ENCODE data around the gene WNT10A.

Gene WNT10A

GRCh38 chr2:218850796-218851195 is 29.9 kb upstream of the WNT10A start:
- Histone ChIP-seq H3K79me1 (ENCODE audit: low read length) (peaks cover 9% of the 10 kb centered on the region), H3K23ac (ENCODE audit: low read length) (no peak overlapping the region), H3K14ac (ENCODE audit: low read length) (no peak overlapping the region), H3K4me2 (ENCODE audit: low read length) (no peak overlapping the region), H2AK5ac (ENCODE audit: low read length) (no peak overlapping the region), H2BK120ac (ENCODE audit: insufficient read depth, low read length, poor library complexity) (no peak overlapping the region), H3K27me3 (ENCODE audit: insufficient read depth, low read length) (no peaks in the 10 kb centered on the region), H3K9ac (ENCODE audit: low read length) (no peak overlapping the region), H3K36me3 (ENCODE audit: control insufficient read depth in 1 of 2, insufficient read depth in 2 of 2, low read length in 2 of 2) (no peaks in the 10 kb centered on the region), H4K91ac (ENCODE audit: low read depth, low read length) (no peak overlapping the region), H3K4ac (ENCODE audit: low read depth, low read length) (no peak overlapping the region), H3K4me3 (ENCODE audit: low read depth, low read length) (no peak overlapping the region), H4K12ac (ENCODE audit: low read depth, low read length) (no peak overlapping the region), H3K79me2 (ENCODE audit: control insufficient read depth, insufficient read depth, low read length, poor library complexity) (no peaks in the 10 kb centered on the region), H3K4me1 (ENCODE audit: control insufficient read depth in 1 of 2, insufficient read depth in 2 of 2, low read length in 2 of 2) (peaks cover 21 to 23% of the 10 kb centered on the region in 2 experiments), H4K8ac (ENCODE audit: low read depth, low read length) (no peak overlapping the region), H3K18ac (ENCODE audit: low read length) (no peak overlapping the region), H2BK12ac (ENCODE audit: low read length) (no peak overlapping the region), H2BK5ac (ENCODE audit: low read depth, low read length, poor library complexity) (no peak overlapping the region), H3K9me3 (ENCODE audit: insufficient read depth, low read depth, low read length) (no peaks in the 10 kb centered on the region), H3K27ac (ENCODE audit: low read depth, low read length) (no peak overlapping the region), H2AFZ (ENCODE audit: insufficient read depth, low read length, poor library complexity) (no peak overlapping the region)
- no peak for DNase-seq
- WGBS (ENCODE audit: extremely low coverage, insufficient coverage, insufficient read length) = no CpG with 5 or more reads among the region's 2 CpGs

- Histone ChIP-seq H3K79me2 (ENCODE audit: control insufficient read depth, insufficient read depth, low read length, poor library complexity) (no peaks in the 10 kb centered on the region), H3K27ac (ENCODE audit: low read depth, low read length) (no peak overlapping the region), H2AFZ (ENCODE audit: insufficient read depth, low read length, poor library complexity) (no peak overlapping the region), H3K9ac (ENCODE audit: low read length) (no peak overlapping the region), H2BK12ac (ENCODE audit: low read length) (no peak overlapping the region), H4K12ac (ENCODE audit: low read depth, low read length) (no peak overlapping the region), H3K27me3 (ENCODE audit: insufficient read depth, low read length) (no peaks in the 10 kb centered on the region), H4K91ac (ENCODE audit: low read depth, low read length) (no peak overlapping the region), H3K4ac (ENCODE audit: low read depth, low read length) (no peak overlapping the region), H3K36me3 (ENCODE audit: control insufficient read depth in 1 of 2, insufficient read depth in 2 of 2, low read length in 2 of 2) (no peaks in the 10 kb centered on the region), H4K8ac (ENCODE audit: low read depth, low read length) (no peak overlapping the region), H3K4me2 (ENCODE audit: low read length) (no peak overlapping the region), H2AK5ac (ENCODE audit: low read length) (no peak overlapping the region), H3K14ac (ENCODE audit: low read length) (no peak overlapping the region), H3K4me1 (ENCODE audit: control insufficient read depth in 1 of 2, insufficient read depth in 2 of 2, low read length in 2 of 2) (peaks cover 25 to 28% of the 10 kb centered on the region in 2 experiments), H3K23ac (ENCODE audit: low read length) (no peak overlapping the region), H3K4me3 (ENCODE audit: low read depth, low read length) (no peak overlapping the region), H2BK120ac (ENCODE audit: insufficient read depth, low read length, poor library complexity) (no peak overlapping the region), H3K18ac (ENCODE audit: low read length) (no peak overlapping the region), H3K9me3 (ENCODE audit: insufficient read depth, low read depth, low read length) (no peaks in the 10 kb centered on the region), H3K79me1 (ENCODE audit: low read length) (peaks cover 12% of the 10 kb centered on the region), H2BK5ac (ENCODE audit: low read depth, low read length, poor library complexity) (no peak overlapping the region)
- DNase-seq = no peak
- no CpG with 5 or more reads among the region's 3 CpGs for WGBS (ENCODE audit: extremely low coverage, insufficient coverage, insufficient read length)
Measured at GRCh38 chr2:218851286-218851685, 29.4 kb upstream of the WNT10A start.

- Histone ChIP-seq H4K8ac (ENCODE audit: low read depth, low read length) (no peak overlapping the region), H4K12ac (ENCODE audit: low read depth, low read length) (no peak overlapping the region), H3K4me3 (ENCODE audit: low read depth, low read length) (no peak overlapping the region), H3K79me1 (ENCODE audit: low read length) (peaks cover 12% of the 10 kb centered on the region), H3K36me3 (ENCODE audit: control insufficient read depth in 1 of 2, insufficient read depth in 2 of 2, low read length in 2 of 2) (no peaks in the 10 kb centered on the region), H3K9me3 (ENCODE audit: insufficient read depth, low read depth, low read length) (no peaks in the 10 kb centered on the region), H2AK5ac (ENCODE audit: low read length) (no peak overlapping the region), H3K27ac (ENCODE audit: low read depth, low read length) (peak overlapping the region; percentile 12), H3K4me1 (ENCODE audit: control insufficient read depth in 1 of 2, insufficient read depth in 2 of 2, low read length in 2 of 2) (peaks cover 41 to 45% of the 10 kb centered on the region in 2 experiments), H2BK120ac (ENCODE audit: insufficient read depth, low read length, poor library complexity) (peak overlapping the region; percentile 55), H2BK12ac (ENCODE audit: low read length) (peak overlapping the region; percentile 9), H3K27me3 (ENCODE audit: insufficient read depth, low read length) (no peaks in the 10 kb centered on the region), H3K9ac (ENCODE audit: low read length) (no peak overlapping the region), H3K4me2 (ENCODE audit: low read length) (peak overlapping the region; percentile 32), H3K18ac (ENCODE audit: low read length) (no peak overlapping the region), H4K91ac (ENCODE audit: low read depth, low read length) (peak overlapping the region; percentile 75), H3K23ac (ENCODE audit: low read length) (no peak overlapping the region), H2AFZ (ENCODE audit: insufficient read depth, low read length, poor library complexity) (no peak overlapping the region), H3K14ac (ENCODE audit: low read length) (peak overlapping the region; percentile 54), H2BK5ac (ENCODE audit: low read depth, low read length, poor library complexity) (no peak overlapping the region), H3K4ac (ENCODE audit: low read depth, low read length) (no peak overlapping the region), H3K79me2 (ENCODE audit: control insufficient read depth, insufficient read depth, low read length, poor library complexity) (no peaks in the 10 kb centered on the region)
- peak; percentile 37 to 71 for DNase-seq
- no CpG with 5 or more reads among the region's 16 CpGs for WGBS (ENCODE audit: extremely low coverage, insufficient coverage, insufficient read length)
Measured at GRCh38 chr2:218852911-218853667, 27.6 kb upstream of the WNT10A start.

- Histone ChIP-seq H3K4me1 (ENCODE audit: control insufficient read depth in 1 of 2, insufficient read depth in 2 of 2, low read length in 2 of 2) (peaks cover 48 to 52% of the 10 kb centered on the region in 2 experiments), H3K4ac (ENCODE audit: low read depth, low read length) (no peak overlapping the region), H2AFZ (ENCODE audit: insufficient read depth, low read length, poor library complexity) (no peak overlapping the region), H3K79me1 (ENCODE audit: low read length) (peaks cover 12% of the 10 kb centered on the region), H3K79me2 (ENCODE audit: control insufficient read depth, insufficient read depth, low read length, poor library complexity) (no peaks in the 10 kb centered on the region), H3K18ac (ENCODE audit: low read length) (peak overlapping the region; percentile 20), H4K8ac (ENCODE audit: low read depth, low read length) (no peak overlapping the region), H3K36me3 (ENCODE audit: control insufficient read depth in 1 of 2, insufficient read depth in 2 of 2, low read length in 2 of 2) (no peaks in the 10 kb centered on the region), H2AK5ac (ENCODE audit: low read length) (no peak overlapping the region), H2BK12ac (ENCODE audit: low read length) (no peak overlapping the region), H3K27me3 (ENCODE audit: insufficient read depth, low read length) (no peaks in the 10 kb centered on the region), H3K27ac (ENCODE audit: low read depth, low read length) (no peak overlapping the region), H4K12ac (ENCODE audit: low read depth, low read length) (no peak overlapping the region), H3K4me2 (ENCODE audit: low read length) (peak overlapping the region; percentile 26), H3K9ac (ENCODE audit: low read length) (no peak overlapping the region), H2BK5ac (ENCODE audit: low read depth, low read length, poor library complexity) (no peak overlapping the region), H3K23ac (ENCODE audit: low read length) (no peak overlapping the region), H3K14ac (ENCODE audit: low read length) (no peak overlapping the region), H4K91ac (ENCODE audit: low read depth, low read length) (peak overlapping the region; percentile 45), H2BK120ac (ENCODE audit: insufficient read depth, low read length, poor library complexity) (no peak overlapping the region), H3K4me3 (ENCODE audit: low read depth, low read length) (no peak overlapping the region), H3K9me3 (ENCODE audit: insufficient read depth, low read depth, low read length) (no peaks in the 10 kb centered on the region)
- WGBS (ENCODE audit: extremely low coverage, insufficient coverage, insufficient read length) = no CpG with 5 or more reads among the region's 5 CpGs
- DNase-seq = no peak
Measured at GRCh38 chr2:218853766-218854165, 26.9 kb upstream of the WNT10A start.

Data from trophoblast cell (in vitro differentiated cells and primary cell).